Fibroblast of peridontal ligament (primary cell): Measurements from ENCODE around the gene ANKDD1A.

Experiments
- DNase-seq: peaks from one replicate; pipeline ENCODE4 v3.0.0-alpha.2; 2010; ENCODE audit errors: extremely low read depth

Gene ANKDD1A

GRCh38 chr15:64961013-64961412 is 49.3 kb downstream of the ANKDD1A start:
- no peak for DNase-seq

DNA sequence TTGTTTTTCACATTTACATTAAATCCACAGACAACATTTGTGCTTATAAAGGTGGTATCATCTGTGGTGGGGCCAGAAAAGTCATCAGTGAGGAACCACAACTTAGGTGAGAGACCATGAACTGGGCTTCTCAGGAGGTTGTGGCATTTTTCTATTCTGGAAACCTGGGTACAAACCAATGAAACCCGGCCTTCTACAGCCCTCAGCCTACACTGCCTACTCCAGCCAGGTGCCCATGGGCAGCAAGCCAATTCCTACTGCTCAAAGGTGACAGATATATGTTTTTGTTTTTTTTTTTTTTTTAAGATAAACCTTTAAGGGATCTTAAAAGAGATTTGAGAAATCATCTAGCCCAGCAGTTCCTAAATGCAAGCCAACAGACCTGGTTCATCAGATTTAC is 57.7 kb downstream of the ANKDD1A start:
- DNase-seq: no peak

DNA sequence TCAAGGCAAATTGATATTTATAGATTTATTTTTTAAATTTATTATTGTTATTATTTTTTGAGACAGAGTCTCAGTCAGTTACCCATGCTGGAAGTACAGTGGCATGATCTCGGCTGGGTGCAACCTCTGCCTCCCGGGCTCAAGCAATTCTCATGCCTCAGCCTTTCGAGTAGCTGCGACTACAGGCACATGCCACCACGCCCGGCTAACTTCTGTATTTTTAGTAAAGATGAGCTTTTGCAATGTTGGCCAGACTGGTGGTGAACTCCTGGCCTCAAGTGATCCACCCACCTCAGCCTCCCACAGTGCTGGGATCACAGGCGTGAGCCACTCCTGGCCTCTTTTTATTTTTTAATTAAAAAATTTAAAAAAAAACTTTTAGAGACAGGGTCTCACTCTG is 59.0 kb downstream of the ANKDD1A start:
- DNase-seq: no peak

DNA sequence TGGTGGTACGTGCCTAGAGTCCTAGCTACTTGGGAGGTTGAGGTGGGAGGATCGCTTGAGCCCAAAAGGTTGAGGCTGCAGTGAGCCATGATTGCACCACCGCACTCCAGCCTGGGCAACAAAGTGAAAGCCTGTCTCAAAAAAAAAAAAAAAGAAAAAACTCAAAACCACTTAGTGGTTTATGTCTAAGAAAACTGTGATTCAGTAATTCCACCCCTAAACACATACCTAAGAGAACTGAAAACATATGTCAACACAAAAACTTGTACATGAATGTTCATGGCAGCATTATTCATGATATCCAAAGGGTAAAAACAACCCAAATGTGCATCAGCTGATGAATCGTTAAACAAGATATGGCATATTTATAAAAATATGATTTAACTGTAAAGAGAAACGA is 63.7 kb downstream of the ANKDD1A start:
- peak; percentile 86 for DNase-seq

DNA sequence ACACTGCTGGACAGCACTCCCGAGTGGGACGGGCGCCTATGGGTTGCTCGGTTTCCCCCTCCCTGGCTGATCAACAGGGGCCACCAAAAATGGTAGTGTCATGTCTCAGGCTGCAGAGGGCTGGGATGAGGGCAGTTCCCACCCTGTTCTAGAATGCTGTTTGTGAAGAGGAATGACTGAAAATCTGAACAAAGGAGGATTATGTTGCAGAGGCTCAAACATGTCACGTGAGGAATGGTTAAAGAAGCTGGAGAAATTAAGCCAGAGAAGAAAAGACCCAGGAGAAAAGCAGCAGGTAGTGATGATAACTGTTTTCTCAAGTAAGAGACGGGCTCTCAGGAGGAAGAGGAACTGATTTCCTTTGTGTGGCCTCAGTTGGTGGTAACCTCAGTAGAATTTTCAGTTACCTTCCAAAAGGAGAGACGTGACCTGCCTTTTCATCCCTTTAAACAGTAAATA is 67.6 kb downstream of the ANKDD1A start:
- DNase-seq: no peak

- no peak for DNase-seq
These were observed 70.2 kb downstream of the ANKDD1A start for GRCh38 chr15:64981812-64982431.

DNA sequence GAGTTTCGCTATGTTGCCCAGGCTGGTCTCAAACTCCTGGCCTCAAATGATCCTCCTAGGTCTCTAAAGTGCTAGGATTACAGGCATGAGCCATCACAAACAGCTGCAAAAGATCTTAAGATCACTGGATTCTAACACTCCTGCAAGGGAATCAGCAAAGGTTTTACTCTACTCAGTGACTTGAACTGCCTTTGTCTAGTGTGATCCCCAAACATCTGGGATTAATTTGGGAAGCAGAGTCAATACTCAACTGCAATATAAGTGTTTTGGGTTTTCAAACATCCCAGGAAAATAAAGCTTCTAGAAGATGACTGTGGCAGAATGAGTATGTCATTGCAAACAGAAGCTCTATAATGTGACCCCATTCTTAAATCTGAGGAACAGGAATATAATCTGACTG is 70.8 kb downstream of the ANKDD1A start:
- DNase-seq: peak; percentile 88

DNA sequence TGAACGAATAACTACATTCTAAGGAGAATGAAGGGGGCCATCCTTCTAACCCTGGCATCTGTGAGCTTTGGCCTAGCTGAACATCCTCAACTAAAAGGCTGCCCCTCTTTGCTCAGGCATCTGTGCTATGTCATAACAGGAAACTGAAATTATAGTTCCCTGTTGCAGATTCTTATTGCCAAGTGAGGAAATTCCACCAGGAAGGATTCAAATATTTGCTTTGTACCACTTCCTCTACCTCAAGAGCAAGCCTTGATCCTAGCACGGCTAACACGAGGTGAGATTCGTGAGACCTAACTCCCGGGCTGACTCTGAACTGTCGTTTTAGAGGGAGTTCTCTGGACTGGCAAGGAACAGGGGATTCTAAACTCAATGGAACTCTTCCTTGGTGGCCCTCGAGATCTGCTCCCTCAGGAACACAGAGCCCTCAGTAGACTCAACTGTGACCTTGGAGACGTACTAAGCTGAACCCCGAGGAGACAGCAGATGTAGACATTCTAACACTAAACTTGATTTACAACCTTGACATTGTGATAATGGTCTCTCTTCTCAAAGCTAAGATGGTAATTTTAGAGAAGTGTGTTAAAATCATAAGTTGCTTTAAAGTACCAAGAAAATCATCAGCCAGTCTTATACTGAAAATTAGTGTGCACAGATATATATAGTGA is 73.8 kb downstream of the ANKDD1A start:
- no peak for DNase-seq

GRCh38 chr15:64987136-64987535 is 75.4 kb downstream of the ANKDD1A start:
- DNase-seq: peak; percentile 59

- peak; percentile 88 for DNase-seq
These were observed 77.9 kb downstream of the ANKDD1A start, which contains the start of gene SPG21 for GRCh38 chr15:64989416-64990167. Gene SPG21, minus strand, starts transcription at chr15:64989914. Its CDS starts 6,345 bp downstream, at chr15:64983569.

- DNase-seq: no peak
These were observed 78.4 kb downstream of the ANKDD1A start for GRCh38 chr15:64990168-64990470.

GRCh38 chr15:64991536-64992135 is 79.9 kb downstream of the ANKDD1A start:
- DNase-seq: peak; percentile 35

GRCh38 chr15:64993290-64993689 is 81.6 kb downstream of the ANKDD1A start:
- no peak for DNase-seq

- no peak for DNase-seq
These were observed 85.4 kb downstream of the ANKDD1A start for GRCh38 chr15:64997066-64997465.

DNA sequence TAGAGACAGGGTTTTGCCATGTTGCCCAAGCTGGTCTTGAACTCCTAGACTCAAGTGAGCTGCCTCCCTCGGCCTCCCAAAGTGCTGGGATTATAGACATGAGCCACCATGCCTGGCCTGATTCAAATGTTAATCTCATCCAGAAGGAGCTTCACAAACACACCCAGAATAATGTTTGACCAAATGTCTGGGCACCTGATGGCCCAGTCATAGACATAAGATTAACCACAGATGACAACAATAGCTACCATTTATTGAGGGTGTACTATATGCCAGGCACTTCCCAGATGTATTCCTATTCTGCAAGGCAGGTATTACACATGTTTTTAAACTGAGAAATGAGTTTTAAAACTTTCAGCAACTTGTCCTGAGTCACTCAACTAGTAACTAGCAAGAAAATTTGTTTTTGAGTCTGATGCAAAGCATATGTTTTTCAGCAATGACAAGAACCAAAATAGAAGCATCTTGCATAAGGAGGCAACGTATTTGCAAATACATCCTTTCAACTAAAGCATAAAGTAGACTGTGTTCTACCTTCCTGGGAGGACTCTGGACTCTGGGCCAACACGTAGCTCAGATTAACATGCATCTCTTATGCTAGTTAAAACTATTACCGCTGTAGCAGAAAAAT is 86.2 kb downstream of the ANKDD1A start:
- DNase-seq: peak; percentile 49

GRCh38 chr15:65004993-65005392 is 93.3 kb downstream of the ANKDD1A start:
- peak; percentile 31 for DNase-seq

- DNase-seq: no peak
These were observed 95.2 kb downstream of the ANKDD1A start for GRCh38 chr15:65006876-65007275.
